D721Med (cell line): Measurements from ENCODE around the gene KLF17.

Experiments used
- DNase-seq: peaks from one replicate; pipeline ENCODE4 v3.0.0; 2011; ENCODE audit warnings: low spot score; ENCODE audit not compliant: insufficient read length
- FAIRE-seq: peaks from 2 replicates; lab custom pipeline; 2011; peaks lifted over from hg19 to GRCh38; lab: Jason Lieb, UNC
- CTCF ChIP-seq: IDR thresholded peaks from 2 replicates; pipeline ENCODE4 v1.5.1; 2012; ENCODE audit warnings: mild to moderate bottlenecking, control low read depth; ENCODE audit not compliant: insufficient read depth; ENCODE audit errors: missing control alignments

KLF17 gene

DNA sequence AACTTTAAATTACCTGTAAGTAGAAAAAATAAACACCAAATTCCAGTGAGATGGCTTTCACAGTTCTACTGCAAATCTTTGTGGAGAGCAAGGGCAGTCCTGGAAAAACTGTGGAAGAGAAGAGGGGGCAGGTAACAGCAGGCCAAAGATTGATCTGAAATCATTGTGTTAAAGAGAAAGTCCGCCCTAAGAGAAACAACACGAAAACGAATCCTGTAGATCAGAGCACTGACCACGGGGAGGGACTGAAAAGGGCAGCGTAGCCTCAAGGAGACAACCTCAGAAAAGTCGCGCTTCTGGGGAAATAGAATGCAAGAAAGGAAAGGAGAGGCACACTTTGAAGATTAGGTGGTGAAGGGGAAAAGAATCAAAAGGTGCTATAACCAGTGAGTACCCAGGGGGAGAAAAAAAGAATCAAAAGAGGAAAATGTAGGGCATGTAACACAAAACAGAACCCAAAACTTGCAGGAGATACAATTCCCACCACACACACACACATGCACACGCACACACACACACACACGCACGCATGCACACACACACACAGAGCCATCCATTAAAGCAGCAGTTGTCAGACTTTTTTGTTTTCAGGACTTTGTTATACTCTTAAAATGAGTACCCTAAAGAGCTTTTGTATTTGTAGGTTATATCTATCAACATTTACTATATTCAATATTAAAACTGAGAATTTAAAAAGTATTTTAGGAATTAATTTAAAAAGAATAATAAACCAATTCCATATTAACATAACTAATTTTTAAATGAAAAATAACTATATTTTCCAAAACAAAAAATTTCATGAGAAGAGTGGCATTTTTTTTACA lies 28.0 kb upstream of the KLF17 start:
- DNase-seq (no peak), FAIRE-seq (no peak)
- no peak for TF ChIP-seq CTCF

DNA sequence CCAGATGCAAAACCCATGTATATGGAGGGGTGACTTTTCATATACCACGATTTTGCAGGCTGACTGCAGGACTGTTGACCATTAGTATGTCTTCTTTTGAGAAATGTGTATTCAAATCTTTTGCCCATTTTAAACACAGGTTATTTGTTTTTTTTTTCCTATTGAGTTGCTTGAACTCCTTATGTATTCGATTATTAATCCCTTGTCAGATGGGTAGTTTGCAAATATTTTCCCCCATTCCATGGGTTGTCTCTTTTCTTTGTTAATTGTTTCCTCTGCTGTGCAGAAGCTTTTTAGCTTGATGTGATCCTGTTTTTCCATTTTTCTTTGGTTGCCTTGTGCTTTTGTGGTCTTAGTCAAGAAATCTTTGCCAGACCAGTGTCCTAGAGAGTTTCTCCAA lies 24.6 kb upstream of the KLF17 start:
- DNase-seq (no peak), FAIRE-seq (no peak)
- TF ChIP-seq CTCF: no peak

DNA sequence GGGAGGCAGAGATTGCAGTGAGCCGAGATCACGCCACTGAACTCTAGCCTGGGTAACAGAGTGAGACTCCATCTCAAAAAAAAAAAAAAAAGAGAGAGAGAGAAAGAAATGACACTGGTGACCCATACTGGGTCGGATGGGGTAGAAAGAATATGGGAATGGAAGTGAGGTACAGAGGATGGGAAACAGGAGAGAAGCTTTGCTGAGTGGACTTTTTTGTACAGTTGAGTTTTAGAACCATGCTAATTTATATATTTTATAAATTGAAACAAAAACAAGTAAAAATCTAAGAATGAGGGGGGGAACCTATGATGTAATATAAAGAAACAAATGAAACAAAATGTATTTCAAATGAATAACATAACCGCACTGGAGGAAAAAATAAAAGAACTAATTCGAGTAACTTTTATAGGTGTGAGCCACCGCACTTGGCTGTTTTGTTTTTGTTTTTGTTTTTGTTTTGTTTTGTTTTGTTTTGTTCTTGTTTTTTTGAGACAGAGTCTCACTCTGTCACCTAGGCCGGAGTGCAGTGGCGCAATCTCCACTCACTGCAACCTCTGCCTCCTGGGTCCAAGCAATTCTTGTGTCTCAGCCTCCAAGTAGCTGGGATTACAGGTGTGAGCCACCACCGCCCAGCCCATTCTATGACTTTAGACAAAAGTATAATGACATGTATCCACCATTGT lies 18.3 kb upstream of the KLF17 start:
- TF ChIP-seq CTCF: no peak
- FAIRE-seq (no peak), DNase-seq (no peak)

- FAIRE-seq (no peak), DNase-seq (no peak)
- TF ChIP-seq CTCF: no peak
These were observed 17.3 kb upstream of the KLF17 start for GRCh38 chr1:44101328-44101727.

DNA sequence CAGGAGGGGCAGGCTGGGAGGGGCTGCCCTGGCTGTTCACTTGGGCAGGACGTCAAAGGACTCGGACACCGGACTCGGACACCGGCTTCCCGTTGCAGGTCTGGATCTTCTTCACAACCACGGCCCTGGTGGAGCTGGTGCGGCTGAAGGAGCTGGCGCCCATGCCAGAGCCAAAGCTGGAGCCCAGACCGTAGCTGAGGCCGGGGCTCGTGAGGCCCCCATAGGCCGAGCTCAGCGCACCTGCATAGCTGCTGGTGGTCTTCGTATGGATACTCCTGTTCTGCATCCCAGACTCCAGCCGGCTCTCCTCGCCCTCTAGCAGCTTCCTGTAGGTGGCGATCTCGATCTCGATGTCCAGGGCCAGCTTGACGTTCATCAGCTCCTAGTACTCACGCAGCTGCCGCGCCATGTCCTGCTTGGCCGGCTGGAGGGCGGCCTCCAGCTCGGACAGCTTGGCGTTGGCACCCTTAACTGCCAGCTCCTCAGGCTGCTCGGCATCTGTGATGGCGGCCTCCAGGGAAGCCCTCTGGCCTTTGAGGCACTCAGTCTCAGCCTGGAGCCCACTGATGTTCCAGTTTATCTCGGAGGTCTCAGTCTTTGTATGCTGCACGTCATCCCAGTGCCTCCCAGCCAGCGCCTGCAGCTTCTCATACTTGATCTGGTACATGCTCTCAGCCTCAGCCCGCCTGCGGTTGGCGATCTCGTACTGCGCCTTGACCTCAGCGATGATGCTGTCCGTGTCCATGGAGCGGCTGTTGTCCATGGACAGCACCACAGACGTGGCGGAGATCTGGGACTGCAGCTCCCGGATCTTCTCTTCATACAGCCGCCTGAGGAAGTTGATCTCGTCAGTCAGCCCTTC lies 15.1 kb upstream of the KLF17 start:
- no peak for FAIRE-seq
- no peak for DNase-seq
- TF ChIP-seq CTCF: no peak

- TF ChIP-seq CTCF: no peak
- FAIRE-seq (no peak), DNase-seq (no peak)
These were observed 12.8 kb upstream of the KLF17 start for GRCh38 chr1:44105810-44106209.
